ENCODE data around the gene MUC4. TPM values are rescaled to one million over a fixed set of nuclear protein-coding genes. Genes with fewer than 3 reads are reported as not detected.

MUC4 gene, protein sequence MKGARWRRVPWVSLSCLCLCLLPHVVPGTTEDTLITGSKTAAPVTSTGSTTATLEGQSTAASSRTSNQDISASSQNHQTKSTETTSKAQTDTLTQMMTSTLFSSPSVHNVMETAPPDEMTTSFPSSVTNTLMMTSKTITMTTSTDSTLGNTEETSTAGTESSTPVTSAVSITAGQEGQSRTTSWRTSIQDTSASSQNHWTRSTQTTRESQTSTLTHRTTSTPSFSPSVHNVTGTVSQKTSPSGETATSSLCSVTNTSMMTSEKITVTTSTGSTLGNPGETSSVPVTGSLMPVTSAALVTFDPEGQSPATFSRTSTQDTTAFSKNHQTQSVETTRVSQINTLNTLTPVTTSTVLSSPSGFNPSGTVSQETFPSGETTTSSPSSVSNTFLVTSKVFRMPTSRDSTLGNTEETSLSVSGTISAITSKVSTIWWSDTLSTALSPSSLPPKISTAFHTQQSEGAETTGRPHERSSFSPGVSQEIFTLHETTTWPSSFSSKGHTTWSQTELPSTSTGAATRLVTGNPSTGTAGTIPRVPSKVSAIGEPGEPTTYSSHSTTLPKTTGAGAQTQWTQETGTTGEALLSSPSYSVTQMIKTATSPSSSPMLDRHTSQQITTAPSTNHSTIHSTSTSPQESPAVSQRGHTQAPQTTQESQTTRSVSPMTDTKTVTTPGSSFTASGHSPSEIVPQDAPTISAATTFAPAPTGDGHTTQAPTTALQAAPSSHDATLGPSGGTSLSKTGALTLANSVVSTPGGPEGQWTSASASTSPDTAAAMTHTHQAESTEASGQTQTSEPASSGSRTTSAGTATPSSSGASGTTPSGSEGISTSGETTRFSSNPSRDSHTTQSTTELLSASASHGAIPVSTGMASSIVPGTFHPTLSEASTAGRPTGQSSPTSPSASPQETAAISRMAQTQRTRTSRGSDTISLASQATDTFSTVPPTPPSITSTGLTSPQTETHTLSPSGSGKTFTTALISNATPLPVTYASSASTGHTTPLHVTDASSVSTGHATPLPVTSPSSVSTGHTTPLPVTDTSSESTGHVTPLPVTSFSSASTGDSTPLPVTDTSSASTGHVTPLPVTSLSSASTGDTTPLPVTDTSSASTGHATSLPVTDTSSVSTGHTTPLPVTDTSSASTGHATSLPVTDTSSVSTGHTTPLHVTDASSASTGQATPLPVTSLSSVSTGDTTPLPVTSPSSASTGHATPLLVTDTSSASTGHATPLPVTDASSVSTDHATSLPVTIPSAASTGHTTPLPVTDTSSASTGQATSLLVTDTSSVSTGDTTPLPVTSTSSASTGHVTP (N-terminal part only)
- total RNA-seq (2014; rRNA removed; shearing (Covaris generic)), result not detected in 2 replicates

DNA sequence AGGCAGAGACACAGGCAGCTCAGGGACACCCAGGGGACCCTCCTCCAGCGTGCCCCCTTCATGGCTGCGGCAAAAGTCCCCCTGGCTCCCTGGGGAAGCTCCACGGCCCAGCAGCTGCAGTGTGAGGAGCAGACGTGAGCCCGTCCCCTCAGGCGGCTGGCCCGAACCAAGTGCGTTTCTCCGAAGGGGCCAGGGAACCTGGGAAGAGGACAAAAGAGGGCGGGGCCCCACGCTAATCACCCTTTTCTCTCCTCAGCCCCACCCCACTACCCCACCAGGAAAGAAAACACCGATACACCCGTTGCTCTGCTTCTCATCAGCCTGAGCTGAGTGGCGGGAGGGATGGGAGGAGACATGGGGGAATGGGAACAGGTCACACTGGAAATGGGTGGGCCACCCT lies at the start of gene MUC4:
TSS of gene MUC4 (minus strand) at position 174 of the 400 bp plus-strand sequence. CDS start at position 62, 112 bp downstream.
- Histone ChIP-seq H3K27ac (no peak within 1 kb of the TSS), H3K9me3 (replicated peaks) (no peaks in the 10 kb centered on the region), H3K4me1 (replicated peaks) (no peaks in the 10 kb centered on the region), H3K36me3 (no peaks in the 10 kb centered on the region), H3K4me3 (no peak within 1 kb of the TSS), H3K27me3 (replicated peaks) (no peaks in the 10 kb centered on the region; the same call in 1 of the 2 replicates)
- DNase-seq (ENCODE audit: low read depth in 1 of 2, low spot score in 2 of 2), result no peak

DNA sequence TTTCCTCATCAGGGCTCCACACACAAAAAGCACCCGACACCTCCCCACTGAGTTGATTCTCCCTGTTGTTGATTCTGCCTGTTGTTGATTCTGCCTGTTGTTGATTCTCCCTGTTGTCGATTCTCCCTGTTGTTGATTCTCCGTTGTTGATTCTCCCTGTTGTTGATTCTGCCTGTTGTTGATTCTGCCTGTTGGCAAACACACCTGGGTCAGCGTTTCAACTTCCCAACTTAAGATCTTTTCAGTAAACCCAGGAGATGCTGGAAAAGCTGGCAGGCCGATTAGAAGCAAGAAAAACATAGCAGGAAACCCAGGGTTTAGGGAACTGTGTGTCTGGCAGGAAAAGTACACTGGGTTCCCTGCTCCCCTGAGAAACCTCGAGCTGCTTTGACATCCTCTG lies 48.7 kb upstream of the MUC4 start:
- no peak for DNase-seq (ENCODE audit: low read depth in 1 of 2, low spot score in 2 of 2)
- Histone ChIP-seq H3K4me3 (no peak overlapping the region), H3K27ac (no peak overlapping the region), H3K9me3 (replicated peaks) (no peaks in the 10 kb centered on the region), H3K36me3 (no peaks in the 10 kb centered on the region), H3K27me3 (replicated peaks) (no peaks in the 10 kb centered on the region), H3K4me1 (replicated peaks) (no peaks in the 10 kb centered on the region)

DNA sequence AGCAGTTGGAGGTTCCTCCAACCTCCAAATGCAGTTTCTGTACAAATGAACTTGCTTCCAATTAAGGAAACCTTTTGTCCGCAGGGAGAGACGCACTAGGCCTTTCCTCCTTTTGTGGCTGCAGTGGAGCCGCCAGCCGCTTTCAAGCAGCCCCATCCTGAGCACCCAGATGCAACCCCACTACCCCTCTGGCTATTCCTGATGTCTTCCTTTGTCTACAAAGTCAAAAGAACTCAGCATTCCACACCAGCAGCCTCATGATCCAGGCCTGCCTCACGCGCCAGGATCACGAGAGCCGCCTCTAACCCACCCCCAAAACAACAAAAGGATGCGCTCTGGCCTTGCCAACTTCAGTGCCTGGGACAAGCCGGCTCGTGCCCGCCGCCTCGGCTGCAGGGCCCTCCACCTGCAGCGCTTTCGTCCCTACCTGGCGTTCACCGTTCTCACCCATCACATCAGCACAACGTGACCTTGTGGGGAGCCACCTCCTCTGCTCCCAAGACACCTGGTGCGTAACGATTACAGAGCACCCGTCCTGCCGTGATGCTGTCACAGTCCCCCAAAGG lies 48.2 kb upstream of the MUC4 start:
- H3K4me1 ChIP-seq (replicated peaks), result no peaks in the 10 kb centered on the region
- no peak overlapping the region for H3K4me3 ChIP-seq
- no peak overlapping the region for H3K27ac ChIP-seq
- no peaks in the 10 kb centered on the region for H3K27me3 ChIP-seq (replicated peaks)
- no peak for DNase-seq (ENCODE audit: low read depth in 1 of 2, low spot score in 2 of 2)
- H3K9me3 ChIP-seq (replicated peaks), result no peaks in the 10 kb centered on the region
- no peaks in the 10 kb centered on the region for H3K36me3 ChIP-seq

DNA sequence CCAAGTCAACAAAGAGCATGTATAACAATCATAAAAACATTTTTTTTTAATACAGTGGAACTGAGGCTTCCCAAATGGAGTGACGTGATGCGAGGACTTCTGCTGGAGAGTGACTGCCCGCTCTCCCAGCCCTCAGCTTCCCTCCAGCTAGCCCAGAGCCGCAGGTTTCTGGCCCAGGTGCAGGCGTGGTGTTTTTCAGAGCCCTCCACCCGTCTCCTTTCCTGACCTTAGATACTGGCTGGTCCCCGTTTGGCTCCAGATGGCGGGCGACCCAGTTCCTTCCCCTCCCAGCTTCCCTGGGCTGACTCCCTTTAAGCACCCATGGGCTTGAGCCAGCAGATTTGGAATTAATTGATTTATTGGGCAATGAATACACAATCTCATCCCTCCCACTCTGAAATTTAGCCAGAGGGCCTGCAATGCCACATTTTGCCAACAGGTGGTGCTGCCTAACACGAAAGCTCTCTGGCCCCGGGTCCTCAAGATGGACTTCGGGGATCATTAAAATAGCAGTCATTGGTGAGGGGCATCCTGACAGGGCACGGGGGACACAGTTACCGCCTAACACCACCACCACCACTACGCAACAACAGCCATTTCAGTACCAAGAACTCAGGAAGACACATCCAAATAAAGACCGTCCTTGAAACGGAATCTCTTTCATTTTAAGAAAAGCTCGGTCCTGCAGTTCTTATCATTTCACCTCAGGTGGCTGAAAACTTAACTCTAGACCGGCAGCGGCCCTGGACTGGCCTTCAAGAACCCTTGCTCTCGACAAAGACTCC lies 47.5 kb upstream of the MUC4 start:
- Histone ChIP-seq H3K4me1 (replicated peaks) (no peaks in the 10 kb centered on the region), H3K4me3 (no peak overlapping the region), H3K27me3 (replicated peaks) (no peaks in the 10 kb centered on the region), H3K36me3 (no peaks in the 10 kb centered on the region), H3K9me3 (replicated peaks) (no peaks in the 10 kb centered on the region), H3K27ac (no peak overlapping the region)
- DNase-seq (ENCODE audit: low read depth in 1 of 2, low spot score in 2 of 2), result peak in 1 of 2 experiments; percentile 45

DNA sequence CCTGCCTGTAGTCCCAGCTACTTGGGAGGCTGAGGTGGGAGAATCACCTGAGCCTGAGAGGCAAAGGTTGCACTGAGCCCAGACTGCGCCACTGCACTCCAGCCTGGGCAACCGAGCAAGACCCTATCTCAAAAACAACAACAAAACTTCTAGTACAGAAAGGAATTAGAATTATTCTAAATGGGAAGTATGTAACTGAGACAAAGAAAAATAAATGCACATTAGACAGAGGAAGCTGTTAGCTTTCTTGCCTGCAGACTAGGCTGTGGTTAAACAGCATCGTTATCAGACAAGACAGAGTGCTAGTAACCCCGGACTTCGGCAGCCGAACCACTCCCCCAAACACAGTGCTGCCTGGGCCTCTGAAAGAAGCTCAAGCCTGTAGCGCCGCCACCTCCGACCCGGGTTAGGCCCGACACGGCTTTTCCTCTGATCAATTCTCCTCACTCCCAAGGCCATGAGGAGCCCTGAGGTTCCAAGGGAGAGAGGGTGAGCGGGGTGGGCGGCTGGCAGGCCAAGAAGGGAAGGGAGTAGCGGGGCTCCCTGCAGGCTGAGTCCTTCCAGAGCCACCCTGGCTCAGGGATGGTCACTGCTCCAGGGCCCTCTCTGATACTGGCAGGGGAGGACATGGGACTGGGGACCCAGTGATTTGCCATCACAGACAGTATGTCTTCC lies 44.8 kb upstream of the MUC4 start:
- DNase-seq (ENCODE audit: low read depth in 1 of 2, low spot score in 2 of 2), result no peak
- Histone ChIP-seq H3K27ac (no peak overlapping the region), H3K9me3 (replicated peaks) (no peaks in the 10 kb centered on the region), H3K4me3 (no peak overlapping the region), H3K4me1 (replicated peaks) (no peaks in the 10 kb centered on the region), H3K27me3 (replicated peaks) (no peaks in the 10 kb centered on the region), H3K36me3 (no peaks in the 10 kb centered on the region)

DNA sequence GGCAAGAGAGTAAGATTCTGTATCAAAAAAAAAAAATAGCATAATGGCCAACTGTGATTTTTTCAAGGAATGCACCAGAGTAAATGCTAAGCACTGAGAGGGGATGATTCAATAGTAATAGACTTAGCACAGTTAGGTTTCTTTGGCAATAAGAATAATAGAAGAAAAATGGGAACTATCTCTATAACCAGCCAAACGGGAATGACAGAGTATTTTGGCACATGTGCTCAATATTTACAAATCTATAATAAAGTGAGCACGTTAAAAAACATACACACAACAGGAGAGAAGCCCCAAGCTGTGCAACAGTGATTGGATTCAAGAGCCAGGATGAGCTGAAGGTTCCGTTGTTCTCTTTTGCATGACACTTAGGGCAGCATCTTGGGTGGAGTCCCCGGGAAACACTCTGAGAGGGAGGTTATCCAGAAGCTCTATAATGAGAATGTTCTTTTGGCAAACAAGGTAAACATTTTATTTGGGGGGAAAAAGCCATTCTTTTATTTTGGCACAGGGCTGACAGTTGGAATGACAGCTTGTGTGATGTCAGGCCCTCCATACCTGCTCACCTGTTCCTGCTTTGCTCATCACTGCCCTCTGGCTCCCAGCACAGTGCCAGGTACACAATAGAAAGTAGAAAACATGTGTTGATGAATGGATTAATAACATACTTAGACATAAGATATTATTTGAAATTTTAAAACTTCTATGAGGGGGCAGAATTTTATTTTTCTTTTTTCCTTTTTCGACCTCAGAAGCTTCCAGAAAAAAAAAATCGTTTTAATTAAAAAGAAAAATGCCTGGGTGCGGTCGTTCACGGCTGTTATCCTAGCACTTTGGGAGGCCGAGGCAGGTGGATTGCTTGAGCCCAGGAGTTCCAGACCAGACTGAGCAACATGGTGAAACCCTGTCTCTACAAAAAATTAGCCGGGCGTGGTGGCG lies 44.0 kb upstream of the MUC4 start:
- no peak for DNase-seq (ENCODE audit: low read depth in 1 of 2, low spot score in 2 of 2)
- H3K27ac ChIP-seq, result no peak overlapping the region

DNA sequence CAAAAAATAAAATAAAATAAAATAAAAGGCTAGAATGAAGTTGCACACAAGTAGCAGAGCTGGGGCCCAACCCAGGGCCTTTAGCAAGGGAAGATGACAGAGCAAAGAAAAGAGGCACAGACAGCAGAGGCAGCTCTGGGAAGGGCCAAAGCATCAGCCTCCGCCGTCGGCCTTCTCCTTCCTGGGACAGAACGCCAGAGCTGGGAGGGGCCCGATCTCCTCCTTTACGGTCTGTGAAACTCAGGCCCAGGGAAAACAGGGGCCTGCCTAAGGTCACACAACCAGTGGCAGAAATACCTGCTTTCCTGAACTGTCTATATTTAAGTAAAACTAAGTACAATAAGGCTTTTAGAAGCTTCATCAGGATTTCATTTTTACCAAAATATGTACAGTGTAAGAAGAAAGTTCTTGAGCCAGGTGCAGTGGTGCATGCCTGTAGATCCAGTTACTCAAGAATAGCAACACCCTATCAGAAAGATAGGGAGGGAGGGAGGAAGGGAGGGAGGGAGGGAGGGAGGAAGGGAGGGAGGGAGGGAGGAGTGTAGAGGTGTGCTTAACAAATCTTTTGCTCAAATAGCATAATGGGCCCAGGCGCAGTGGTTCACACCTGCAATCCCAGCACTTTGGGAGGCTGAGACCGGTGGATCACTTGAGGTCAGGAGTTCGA lies 43.0 kb upstream of the MUC4 start:
- Histone ChIP-seq H3K9me3 (replicated peaks) (no peaks in the 10 kb centered on the region), H3K4me3 (no peak overlapping the region), H3K4me1 (replicated peaks) (0 out of 2 replicates have a peak, but pooled peaks cover 3% of the 10 kb centered on the region), H3K27me3 (replicated peaks) (no peaks in the 10 kb centered on the region), H3K36me3 (no peaks in the 10 kb centered on the region), H3K27ac (no peak overlapping the region)
- no peak for DNase-seq (ENCODE audit: low read depth in 1 of 2, low spot score in 2 of 2)

More for the DNA sequence above, 44.0 kb upstream of the MUC4 start:
- Histone ChIP-seq H3K4me3 (no peak overlapping the region), H3K27me3 (replicated peaks) (no peaks in the 10 kb centered on the region), H3K4me1 (replicated peaks) (0 out of 2 replicates have a peak, but pooled peaks cover 3% of the 10 kb centered on the region), H3K36me3 (no peaks in the 10 kb centered on the region), H3K9me3 (replicated peaks) (no peaks in the 10 kb centered on the region)

DNA sequence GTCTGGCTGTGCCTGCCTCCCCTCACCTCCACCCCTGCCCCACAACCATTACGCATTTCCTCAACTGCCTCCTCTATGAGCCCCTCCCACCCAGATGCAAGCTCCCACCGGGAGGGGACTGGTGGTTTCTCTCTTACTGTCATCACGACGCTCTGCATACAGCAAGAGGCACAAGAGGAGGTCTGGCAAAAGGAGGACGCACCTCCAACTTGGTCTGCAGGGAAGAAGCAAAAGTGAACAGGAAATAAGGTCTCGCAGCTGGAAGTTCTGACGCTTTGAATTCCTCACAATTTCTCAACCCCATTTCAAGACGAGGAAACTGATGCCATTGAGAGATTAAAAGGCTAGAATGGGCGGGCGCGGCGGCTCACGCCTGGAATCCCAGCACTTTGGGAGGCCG lies 42.3 kb upstream of the MUC4 start:
- Histone ChIP-seq H3K4me1 (replicated peaks) (0 out of 2 replicates have a peak, but pooled peaks cover 3% of the 10 kb centered on the region), H3K27me3 (replicated peaks) (no peaks in the 10 kb centered on the region), H3K9me3 (replicated peaks) (no peaks in the 10 kb centered on the region), H3K27ac (no peak overlapping the region), H3K36me3 (no peaks in the 10 kb centered on the region), H3K4me3 (no peak overlapping the region)
- no peak for DNase-seq (ENCODE audit: low read depth in 1 of 2, low spot score in 2 of 2)

DNA sequence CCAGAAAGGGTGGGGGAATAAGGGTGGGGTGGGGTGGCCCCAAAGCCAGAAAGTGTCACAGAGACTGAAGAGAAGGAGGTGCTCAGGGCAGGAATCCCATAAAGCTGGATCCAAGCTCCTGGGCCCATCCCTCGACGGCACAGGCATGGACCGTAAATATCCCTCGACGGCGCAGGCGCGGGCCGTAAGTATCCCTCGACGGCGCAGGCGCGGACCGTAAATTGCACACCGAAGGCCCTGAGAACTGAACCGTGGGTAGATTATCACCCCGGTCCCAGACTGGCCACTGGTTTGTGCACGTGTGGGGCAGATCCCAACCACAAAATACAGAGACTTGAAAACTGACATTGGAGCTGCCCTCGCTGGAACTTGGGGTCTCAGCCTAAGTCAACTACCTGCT lies 41.3 kb upstream of the MUC4 start:
- DNase-seq (ENCODE audit: low read depth in 1 of 2, low spot score in 2 of 2), result no peak
- H3K4me3 ChIP-seq, result no peak overlapping the region

DNA sequence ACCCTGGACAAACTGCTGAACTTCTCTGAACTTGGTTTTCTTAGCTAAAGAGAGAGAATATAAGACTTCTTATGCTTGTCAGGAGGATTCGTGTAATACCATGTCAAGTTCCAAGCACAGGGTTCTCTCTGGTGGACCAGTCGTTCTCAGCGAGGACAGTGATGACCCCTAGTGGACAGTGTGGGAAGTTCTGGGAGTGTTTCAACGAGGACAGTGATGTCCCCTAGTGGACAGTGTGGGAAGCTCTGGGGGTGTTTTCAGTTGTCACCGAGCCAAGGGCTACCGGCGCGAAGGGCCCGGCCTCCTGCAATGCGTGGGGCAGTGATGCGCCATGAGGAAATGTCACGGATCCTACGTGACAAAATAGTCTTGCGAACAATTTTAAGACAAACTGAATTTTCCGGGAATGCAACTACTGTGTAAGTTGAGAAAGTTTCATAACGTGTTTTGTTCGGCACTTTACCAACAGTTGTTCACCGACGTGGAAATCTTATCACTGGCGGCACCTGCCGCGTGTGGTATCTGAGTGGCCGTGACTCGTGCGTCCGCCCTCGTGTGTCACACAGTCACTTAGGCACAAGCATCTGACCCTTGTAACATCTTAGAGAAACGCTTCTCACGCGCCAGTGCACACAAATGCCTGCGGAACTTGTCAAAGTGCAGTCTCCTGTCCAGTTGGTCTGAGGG lies 39.3 kb upstream of the MUC4 start:
- no peak overlapping the region for H3K4me3 ChIP-seq
- H3K9me3 ChIP-seq (replicated peaks), result no peaks in the 10 kb centered on the region
- H3K4me1 ChIP-seq (replicated peaks), result peaks cover 17% of the 10 kb centered on the region
- peak; percentile 66 to 83 for DNase-seq (ENCODE audit: low read depth in 1 of 2, low spot score in 2 of 2)
- no peak overlapping the region for H3K27ac ChIP-seq
- no peaks in the 10 kb centered on the region for H3K36me3 ChIP-seq
- H3K27me3 ChIP-seq (replicated peaks), result no peaks in the 10 kb centered on the region

More for the DNA sequence above, 41.3 kb upstream of the MUC4 start:
- 0 out of 2 replicates have a peak, but pooled peaks cover 3% of the 10 kb centered on the region for H3K4me1 ChIP-seq (replicated peaks)
- H3K9me3 ChIP-seq (replicated peaks), result no peaks in the 10 kb centered on the region
- H3K27ac ChIP-seq, result no peak overlapping the region
- no peaks in the 10 kb centered on the region for H3K27me3 ChIP-seq (replicated peaks)
- no peaks in the 10 kb centered on the region for H3K36me3 ChIP-seq
